Upper lobe of right lung (tissue), 1 donor: ENCODE results near the gene ZSWIM6. TPM values are rescaled to one million over a fixed set of nuclear protein-coding genes. Genes with fewer than 3 reads are reported as not detected.

ENCODE experiments used
- ATAC-seq: fragments of 200-7000 bp; cut with Tn5 transposase; one replicate; pipeline ENCODE4 v1.9.1; 2020; ENCODE audit warnings: mild to moderate bottlenecking, moderate library complexity
- DNase-seq: peaks from one replicate; pipeline ENCODE4 v3.0.0-alpha.2; 2020
- H3K27ac ChIP-seq: fragments of 200-600 bp; one replicate; pipeline ENCODE4 v1.8.0; 2022
- H3K27me3 ChIP-seq: fragments of 200-600 bp; one replicate; pipeline ENCODE4 v1.8.0; 2022; ENCODE audit warnings: mild to moderate bottlenecking
- H3K36me3 ChIP-seq: fragments of 200-600 bp; one replicate; pipeline ENCODE4 v1.8.0; 2022
- H3K4me1 ChIP-seq: fragments of 200-600 bp; one replicate; pipeline ENCODE4 v1.8.0; 2022
- H3K4me3 ChIP-seq: fragments of 200-600 bp; one replicate; pipeline ENCODE4 v1.8.0; 2022; ENCODE audit warnings: mild to moderate bottlenecking
- H3K9me3 ChIP-seq: fragments of 200-600 bp; one replicate; pipeline ENCODE4 v1.8.0; 2022
- CTCF ChIP-seq: fragments of 200-600 bp; IDR thresholded peaks from one replicate; pipeline ENCODE4 v1.8.0; 2022; ENCODE audit warnings: antibody characterized with exemption
- intact Hi-C: fragments of 100-400 bp; cut with DNase I; formaldehyde crosslinking; loops from one replicate; pipeline ENCODE4 v1.11.0; 2022
- total RNA-seq: library from RNA; stranded (reverse); fragmentation: NEBNext Ultra II Directional; extraction: Animal tissue kit (Norgen Biotek cat#: 25700); gene quantifications from one replicate; pipeline ENCODE4 v1.2.1, GENCODE V29; 2021
- donor health status: DM: no; HTN: yes; CAD: no; lungs with severe emphysema.

The ZSWIM6 gene
- total RNA-seq, 1 donor from 2014 or later, result 15.7 TPM

DNA sequence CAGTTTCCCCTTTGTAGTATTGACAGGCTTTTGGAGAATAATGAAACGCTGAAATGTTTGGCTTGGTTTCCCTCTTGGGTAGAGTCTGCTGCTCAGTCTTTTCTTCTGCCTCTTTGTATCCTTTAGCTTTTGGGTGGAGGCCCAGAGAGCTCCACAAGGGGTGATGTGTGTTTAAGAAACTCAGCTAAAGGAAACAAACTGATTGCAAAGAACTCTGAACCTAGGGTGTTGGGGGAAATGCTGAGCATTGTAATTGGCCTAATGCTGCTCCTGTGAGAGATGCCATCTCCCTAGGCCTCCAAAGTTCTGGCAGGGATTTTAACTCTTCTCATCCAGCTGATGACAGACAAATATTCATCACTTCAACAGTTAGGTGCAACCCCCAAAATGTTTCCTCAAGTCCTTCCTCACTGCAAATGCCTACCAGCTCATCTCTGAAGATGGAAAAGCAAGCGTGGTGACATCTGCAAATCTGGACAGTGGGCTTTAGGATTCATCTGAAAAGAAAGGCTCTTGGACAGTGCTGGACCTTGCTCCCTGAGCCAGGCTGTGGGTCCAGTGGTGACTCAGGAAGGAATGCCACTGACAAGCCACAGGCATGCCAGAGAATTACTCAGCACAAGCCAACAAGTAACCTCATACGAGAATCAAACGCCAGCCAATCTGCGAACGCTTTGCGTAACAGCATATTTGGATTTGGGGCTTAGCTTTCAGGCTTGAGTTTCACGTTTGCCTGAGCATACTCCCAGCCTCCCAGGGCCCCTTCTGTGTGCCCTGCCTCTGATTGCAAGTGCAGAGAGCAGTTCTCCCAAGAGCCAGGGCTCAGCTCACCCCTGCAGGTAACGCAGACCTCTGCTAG, 30.5 kb upstream of the ZSWIM6 start:
- Histone ChIP-seq H3K9me3 (no peaks in the 10 kb centered on the region), H3K4me3 (no peak overlapping the region), H3K27me3 (no peaks in the 10 kb centered on the region), H3K36me3 (no peaks in the 10 kb centered on the region), H3K4me1 (peaks cover 16% of the 10 kb centered on the region), H3K27ac (peak overlapping the region; percentile 28)
- intact Hi-C loops, result no loop called here
- DNase-seq (peak; percentile 67), ATAC-seq (peak; percentile 94)
- no peak for TF ChIP-seq CTCF

DNA sequence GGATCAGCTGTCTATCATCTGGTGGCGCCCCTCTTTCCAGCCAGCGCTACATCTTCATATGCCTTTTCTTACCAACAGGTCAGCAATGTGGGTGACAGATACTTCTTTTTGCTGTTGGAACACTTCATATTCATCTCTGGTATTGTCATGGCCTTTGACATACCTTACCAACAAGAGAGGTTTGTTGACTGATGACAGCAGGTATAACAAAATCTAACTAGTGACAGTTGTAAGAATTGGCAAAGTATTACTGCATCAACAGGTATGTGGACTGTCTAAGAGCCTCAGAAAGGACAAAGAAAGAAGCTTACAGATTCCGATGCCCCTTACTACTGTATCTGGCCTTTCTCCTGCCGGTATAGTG, 29.9 kb upstream of the ZSWIM6 start:
- TF ChIP-seq CTCF, result no peak
- Histone ChIP-seq H3K4me3 (no peak overlapping the region), H3K9me3 (no peaks in the 10 kb centered on the region), H3K4me1 (peaks cover 16% of the 10 kb centered on the region), H3K27ac (peak overlapping the region; percentile 28), H3K27me3 (no peaks in the 10 kb centered on the region), H3K36me3 (no peaks in the 10 kb centered on the region)
- DNase-seq (no peak), ATAC-seq (no peak)
- intact Hi-C loops, result no loop called here

DNA sequence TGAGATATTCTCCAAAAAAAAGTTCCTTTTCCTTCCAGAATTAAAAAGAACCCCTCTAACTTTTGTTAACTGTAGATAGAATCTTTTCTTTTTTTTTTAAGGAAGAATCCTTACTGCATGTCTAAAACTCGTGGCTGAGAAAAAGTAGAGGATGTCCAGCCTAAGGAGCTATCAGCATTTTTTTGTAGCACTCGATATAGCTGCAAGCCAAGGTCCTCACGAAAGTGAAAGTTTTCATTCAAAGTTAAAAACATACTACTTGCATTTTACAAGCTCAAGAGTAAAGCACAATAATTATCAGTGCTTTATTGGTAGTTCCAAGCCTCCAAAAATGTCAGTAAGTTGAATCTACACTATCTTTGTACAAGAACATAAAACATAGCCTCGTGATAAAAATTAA, 28.7 kb upstream of the ZSWIM6 start:
- no peaks in the 10 kb centered on the region for H3K36me3 ChIP-seq
- ATAC-seq, result no peak
- H3K9me3 ChIP-seq, result no peaks in the 10 kb centered on the region
- no peak for TF ChIP-seq CTCF
- no peak overlapping the region for H3K4me3 ChIP-seq
- intact Hi-C loops, result no loop called here
- peaks cover 16% of the 10 kb centered on the region for H3K4me1 ChIP-seq
- no peak for DNase-seq
- H3K27me3 ChIP-seq, result no peaks in the 10 kb centered on the region
- H3K27ac ChIP-seq, result no peak overlapping the region

DNA sequence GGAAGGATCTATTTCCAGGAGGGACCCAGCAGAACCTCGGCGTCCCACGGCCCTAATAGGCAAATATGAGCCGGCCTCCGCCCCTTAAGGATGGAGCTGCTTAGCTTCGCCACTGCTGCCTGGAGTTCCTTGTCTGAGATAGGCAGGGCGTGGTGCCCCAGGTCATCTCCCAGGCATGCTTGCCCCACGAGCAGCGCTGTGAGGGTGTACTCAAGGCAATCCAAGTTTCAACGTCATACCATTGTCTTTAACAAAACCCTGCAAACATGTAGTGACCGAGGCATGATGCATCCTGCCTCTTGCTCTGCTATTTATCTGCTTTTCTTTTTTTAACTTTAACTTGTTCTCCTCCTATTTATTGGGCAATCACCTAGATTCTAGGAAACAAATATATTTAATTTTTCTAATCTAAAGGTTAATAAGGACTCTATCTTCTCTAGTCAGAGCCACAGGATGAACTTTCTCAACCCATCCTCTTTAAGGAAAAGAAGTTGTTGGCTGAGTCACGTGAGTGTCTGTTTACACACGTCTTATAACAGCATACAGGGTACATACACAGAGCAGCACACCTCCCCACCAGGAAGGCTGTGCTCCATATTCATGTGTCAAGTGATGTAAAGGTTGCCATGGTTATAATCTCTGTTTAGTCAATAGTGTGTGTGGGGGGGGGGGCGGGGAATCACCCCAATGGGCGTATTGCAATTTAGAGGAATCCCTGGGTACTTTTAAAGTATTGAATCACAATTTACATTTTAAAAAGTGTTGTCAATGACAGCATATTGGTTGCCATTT, 27.3 kb upstream of the ZSWIM6 start:
- Histone ChIP-seq H3K9me3 (no peaks in the 10 kb centered on the region), H3K4me3 (no peak overlapping the region), H3K27me3 (no peaks in the 10 kb centered on the region), H3K36me3 (no peaks in the 10 kb centered on the region), H3K4me1 (peaks cover 16% of the 10 kb centered on the region), H3K27ac (no peak overlapping the region)
- no peak for TF ChIP-seq CTCF
- peak; percentile 63 for ATAC-seq
- DNase-seq, result peak; percentile 67
- intact Hi-C loops, result no loop called here

DNA sequence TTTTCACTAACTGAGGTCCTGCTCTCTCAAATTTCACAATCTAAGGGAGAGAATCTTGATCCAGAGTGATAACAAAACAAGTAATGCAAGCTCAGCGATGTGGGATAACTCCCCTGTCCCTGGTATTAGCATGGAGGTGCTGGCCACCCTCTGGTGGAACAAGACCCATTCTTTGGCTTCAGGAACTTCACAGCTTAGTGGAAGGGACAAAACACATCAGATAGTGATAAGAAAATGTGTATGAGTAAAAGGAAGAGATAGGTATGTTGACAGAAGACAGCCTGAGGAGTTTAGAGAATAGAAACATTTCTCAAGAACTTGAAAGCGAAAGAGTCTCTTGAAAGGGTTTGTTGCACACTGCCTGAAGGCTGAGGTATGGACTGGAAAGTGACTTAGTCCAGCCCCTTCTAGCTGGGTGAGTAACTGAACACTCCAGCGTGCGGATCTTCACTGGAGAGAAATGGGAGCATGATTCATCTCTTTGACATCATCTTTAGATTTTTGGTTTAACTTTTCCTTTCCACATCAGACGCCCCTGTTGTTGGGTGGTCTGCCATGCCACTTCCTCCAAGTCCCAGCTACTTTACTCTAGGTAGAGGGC, 25.4 kb upstream of the ZSWIM6 start:
- DNase-seq, result no peak
- intact Hi-C loops, result no loop called here

More for the DNA sequence above, 25.4 kb upstream of the ZSWIM6 start:
- Histone ChIP-seq H3K4me1 (peaks cover 16% of the 10 kb centered on the region), H3K9me3 (no peaks in the 10 kb centered on the region), H3K27me3 (no peaks in the 10 kb centered on the region), H3K4me3 (no peak overlapping the region), H3K36me3 (no peaks in the 10 kb centered on the region), H3K27ac (no peak overlapping the region)
- no peak for TF ChIP-seq CTCF
- no peak for ATAC-seq
